HFF-Myc (cell line): ENCODE results near the gene LAMB4.

ENCODE experiments used
- DNase-seq: peaks from one replicate; pipeline ENCODE4 v3.0.0-alpha.2; 2011; ENCODE audit warnings: low read depth; ENCODE audit errors: extremely low read depth
- H3K4me3 ChIP-seq: replicated peaks from 2 replicates; pipeline ENCODE4 v1.5.1; 2011; ENCODE audit warnings: low read depth, mild to moderate bottlenecking, control low read depth, low read length
- CTCF ChIP-seq: IDR thresholded peaks from 2 replicates; pipeline ENCODE4 v1.5.1; 2012; ENCODE audit warnings: mild to moderate bottlenecking, low read depth, low read length, control low read depth; ENCODE audit errors: missing control alignments

Gene LAMB4

DNA sequence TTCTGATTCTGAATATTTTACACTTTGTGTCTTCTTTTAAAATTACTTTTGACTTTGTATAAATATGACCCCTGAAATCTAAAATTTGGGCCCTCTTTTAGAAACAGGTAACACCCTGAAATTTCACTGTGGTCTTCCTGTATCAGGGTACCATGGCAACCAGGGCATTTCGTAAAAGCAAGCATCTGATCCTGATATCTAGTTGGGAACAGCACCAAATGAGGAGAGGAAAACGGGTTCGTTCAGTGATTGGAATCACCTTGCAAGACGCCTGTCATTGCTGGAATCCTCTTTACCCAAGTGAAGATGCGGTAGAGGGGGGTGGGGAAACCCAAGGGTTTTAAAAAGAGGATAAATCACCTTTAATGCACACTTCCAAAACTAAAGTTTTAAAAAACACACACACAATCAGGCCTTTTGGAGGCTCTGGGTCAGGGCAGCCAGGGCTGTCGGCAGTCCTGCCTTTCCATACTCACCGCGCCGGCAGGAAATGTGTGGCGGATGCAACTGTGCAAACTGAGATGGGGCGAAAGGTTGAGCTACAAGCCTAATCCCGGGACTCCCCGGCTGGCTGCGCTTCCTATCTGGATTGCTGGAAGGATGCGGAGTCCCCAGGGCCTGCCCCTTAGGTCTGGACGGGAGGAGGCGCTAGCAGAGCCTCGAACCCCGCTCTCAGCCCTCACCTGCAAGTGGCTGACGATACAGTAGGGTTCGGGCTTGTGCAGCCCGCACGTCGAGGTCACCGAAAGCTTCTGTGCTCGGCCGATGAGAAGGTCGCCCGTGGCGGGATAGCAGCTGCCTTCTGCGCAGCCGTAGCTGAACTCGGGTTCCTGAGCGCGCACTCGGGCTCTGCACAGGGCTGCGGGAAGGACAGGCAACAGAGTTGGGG, 129.0 kb downstream of the LAMB4 start:
- TF ChIP-seq CTCF: peak; percentile 39
- H3K4me3 ChIP-seq: peak overlapping the region; percentile 94
- no peak for DNase-seq

DNA sequence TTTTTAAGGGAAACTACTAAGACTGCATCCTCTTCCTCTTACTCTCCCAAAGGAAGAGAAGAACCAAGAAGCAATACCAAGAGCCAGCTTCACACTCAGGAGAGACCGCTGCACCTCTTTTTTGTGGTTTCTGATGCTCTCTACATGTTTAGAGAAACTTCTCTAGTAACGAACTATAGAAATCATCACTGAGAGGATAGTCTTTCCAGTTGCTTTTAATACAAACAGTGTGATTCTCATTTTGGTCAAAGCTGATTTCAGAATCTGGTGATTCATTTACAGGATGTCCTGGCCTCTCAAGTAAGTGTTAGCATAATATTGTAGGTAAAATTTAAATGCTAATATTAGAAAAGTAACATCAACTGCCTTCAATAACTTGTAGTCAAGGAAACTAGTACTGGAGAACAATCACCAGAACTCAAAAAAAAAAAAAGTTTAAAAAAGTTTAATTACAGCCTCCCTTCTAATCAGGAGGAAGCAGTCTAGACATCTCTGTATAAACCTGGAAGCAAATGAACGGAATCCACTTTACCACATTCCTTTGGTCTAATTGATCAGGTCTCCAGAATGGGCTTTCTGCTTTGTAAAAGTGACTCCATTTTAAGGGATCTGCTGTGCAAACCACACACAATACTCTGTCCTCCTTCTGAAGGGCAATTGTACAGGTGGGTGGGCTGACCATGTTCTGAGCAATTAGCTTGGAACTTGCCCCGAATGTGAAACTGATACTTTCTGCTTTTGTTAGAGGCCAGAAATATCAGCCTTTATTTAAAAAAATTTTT, 130.2 kb downstream of the LAMB4 start:
- no peak for TF ChIP-seq CTCF
- no peak for DNase-seq
- H3K4me3 ChIP-seq: peak overlapping the region; percentile 94

DNA sequence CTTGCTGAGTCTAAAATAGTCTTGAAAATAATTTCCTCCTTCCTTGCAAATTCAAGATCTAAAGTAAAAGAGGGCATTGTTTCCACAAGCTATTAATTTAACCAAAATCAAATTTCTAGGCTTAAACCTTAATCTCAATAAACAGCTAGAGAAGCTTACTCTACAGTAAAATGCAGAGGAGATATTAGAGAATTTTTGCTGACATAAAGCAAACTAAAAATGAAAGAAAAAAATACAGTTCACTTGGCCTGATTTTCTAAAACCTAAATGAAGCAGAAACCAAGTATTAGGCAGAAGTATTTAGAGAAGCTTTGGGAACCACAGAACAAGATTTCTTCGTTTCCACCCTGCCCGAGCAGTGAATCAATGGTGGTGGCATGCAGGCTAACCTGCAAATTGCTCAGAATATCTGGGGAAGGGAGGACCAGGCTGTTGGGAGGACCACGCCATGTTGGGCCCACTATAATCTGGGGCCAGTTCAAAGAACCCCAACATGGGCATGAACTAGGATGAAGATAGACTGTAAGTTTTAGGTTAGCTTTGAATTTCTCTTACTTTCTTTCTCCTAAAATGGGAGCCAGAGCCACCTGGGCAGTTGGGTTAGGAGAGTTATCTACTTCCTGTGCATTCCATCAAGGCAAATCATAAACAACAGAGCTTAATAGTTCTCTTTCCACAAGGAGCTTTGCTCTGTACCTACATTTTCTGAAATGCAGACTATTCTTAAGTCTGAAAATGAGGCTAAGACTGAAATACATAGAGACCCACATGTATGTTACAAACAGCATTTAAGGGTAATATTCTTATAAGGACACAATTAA, 131.3 kb downstream of the LAMB4 start:
- TF ChIP-seq CTCF: no peak
- DNase-seq: no peak
- peak overlapping the region; percentile 94 for H3K4me3 ChIP-seq

DNA sequence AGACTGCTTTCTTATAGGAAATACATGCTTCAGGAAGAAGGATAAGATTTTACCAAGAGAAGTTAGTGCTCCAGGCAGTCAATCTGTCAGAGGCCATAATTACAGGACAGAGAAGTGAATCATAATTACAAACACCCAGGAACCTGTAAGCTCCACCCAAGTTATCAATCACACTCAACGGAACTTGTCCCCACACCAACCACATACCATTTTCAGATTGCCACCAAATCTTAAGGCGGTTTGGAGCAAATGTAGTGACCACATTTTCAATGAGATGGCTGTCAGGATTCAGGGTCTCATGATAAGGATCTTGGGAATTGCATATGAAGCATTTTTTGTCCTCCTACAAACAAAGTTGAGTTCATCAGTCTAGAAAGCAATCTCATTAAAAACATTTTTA, 132.0 kb downstream of the LAMB4 start:
- no peak for DNase-seq
- peak overlapping the region; percentile 94 for H3K4me3 ChIP-seq
- TF ChIP-seq CTCF: no peak

DNA sequence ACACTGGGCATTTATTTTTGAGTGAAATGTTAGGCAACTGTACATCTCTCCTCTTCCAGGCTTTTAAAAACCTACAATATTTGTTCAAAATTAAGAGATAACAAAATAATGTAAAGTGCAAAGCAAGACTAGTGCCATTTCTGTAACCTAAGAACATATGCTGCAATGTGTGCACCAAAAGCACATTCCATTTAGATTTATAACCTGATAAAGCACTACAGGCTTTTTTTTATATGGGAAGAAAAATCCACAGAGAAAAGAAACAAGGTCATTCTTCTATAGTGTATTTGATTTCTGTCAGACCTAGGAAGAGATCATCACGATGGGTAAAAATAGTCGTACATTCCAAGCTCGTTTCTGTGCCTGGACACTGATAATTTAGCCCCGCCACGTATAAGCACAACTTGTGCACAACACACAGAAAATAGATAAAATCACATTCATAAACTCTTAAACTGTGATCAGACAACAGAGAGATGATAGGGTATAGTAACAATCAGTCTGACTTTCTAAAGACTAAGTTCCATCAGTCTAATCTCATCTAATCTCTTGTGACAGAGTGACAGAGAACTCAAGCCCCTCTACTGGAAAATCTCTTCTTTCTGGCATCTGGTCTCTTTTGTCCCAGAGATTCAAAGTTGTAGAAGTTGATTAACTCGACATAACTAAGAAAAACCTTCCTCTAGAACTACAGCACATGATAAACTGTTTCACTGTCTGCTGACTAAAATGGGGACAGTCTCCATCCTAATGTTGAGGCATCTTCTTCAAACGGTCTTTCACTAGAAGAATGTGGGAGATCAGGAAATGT, 133.9 kb downstream of the LAMB4 start:
- DNase-seq: no peak
- TF ChIP-seq CTCF: no peak
- H3K4me3 ChIP-seq: peak overlapping the region; percentile 94
